GM12872 (cell line): Measurements from ENCODE around the gene ATG2A.

Experiments
- CTCF ChIP-seq: IDR thresholded peaks from 3 replicates; pipeline ENCODE4 v1.5.1; 2011; ENCODE audit warnings: low read depth, mild to moderate bottlenecking, low read length, moderate library complexity; ENCODE audit not compliant: insufficient read depth

The ATG2A gene

GRCh38 chr11:64915376-64915887 lies 1.6 kb downstream of the ATG2A start:
- no peak for TF ChIP-seq CTCF

GRCh38 chr11:64914123-64914522 lies 2.9 kb downstream of the ATG2A start:
- no peak for TF ChIP-seq CTCF

GRCh38 chr11:64913171-64913727 lies 3.8 kb downstream of the ATG2A start:
- no peak for TF ChIP-seq CTCF

GRCh38 chr11:64911689-64912088 lies 5.3 kb downstream of the ATG2A start:
- TF ChIP-seq CTCF: no peak

- TF ChIP-seq CTCF: no peak
These were observed 5.9 kb downstream of the ATG2A start for GRCh38 chr11:64911142-64911541.

GRCh38 chr11:64910451-64911093 lies 6.4 kb downstream of the ATG2A start:
- no peak for TF ChIP-seq CTCF

- no peak for TF ChIP-seq CTCF
These were observed 7.2 kb downstream of the ATG2A start for GRCh38 chr11:64909653-64910343.
